NAMALWA (cell line): Measurements from ENCODE around the gene PRKAG2.

Experiments used
- DNase-seq: peaks from one replicate; pipeline ENCODE4 v3.0.0-alpha.2; 2015; ENCODE audit warnings: low spot score

PRKAG2 gene

GRCh38 chr7:151900986-151901621, 24.2 kb upstream of the PRKAG2 start:
- no peak for DNase-seq

- no peak for DNase-seq
Observed at GRCh38 chr7:151900591-151900985, 23.7 kb upstream of the PRKAG2 start.

DNA sequence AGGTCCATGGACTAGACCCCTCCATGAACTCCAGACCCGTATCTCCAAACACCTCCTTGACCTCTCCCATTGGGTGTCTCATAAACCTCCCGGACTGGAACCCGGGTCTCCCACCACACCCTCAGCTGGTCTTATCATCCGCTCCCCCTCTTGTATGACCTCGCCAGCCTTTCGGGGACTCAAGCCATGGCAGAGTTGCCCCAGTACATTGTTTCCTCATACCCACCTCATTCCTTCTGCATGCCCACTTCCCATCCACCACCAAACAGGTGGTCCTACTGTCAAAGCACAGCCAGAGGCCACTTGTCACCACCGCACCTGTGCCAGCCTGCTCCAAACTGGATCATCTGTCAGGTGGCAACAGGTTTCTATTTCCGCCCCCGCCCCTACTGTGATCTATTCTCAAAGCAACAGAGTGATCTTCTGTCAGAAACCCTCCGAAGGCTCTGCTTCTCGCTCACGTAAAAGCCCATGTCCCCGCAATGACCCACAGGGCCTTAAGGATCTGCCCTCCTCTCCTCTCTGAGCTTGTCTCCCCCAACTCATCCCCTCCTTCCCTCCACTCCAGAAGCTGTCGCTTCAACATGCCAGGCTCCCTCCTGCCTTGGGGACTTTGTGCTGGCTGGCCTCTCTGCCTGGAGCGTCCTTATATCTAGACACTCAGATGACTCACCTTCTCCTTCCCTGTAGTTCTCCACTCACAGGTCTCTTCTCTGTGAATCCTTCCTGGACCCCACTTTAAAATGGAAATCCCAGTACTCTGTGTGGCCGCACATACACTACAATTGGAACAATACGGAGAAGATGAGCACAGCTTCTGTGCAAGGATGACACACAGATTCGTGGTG, 22.8 kb upstream of the PRKAG2 start:
- no peak for DNase-seq

DNA sequence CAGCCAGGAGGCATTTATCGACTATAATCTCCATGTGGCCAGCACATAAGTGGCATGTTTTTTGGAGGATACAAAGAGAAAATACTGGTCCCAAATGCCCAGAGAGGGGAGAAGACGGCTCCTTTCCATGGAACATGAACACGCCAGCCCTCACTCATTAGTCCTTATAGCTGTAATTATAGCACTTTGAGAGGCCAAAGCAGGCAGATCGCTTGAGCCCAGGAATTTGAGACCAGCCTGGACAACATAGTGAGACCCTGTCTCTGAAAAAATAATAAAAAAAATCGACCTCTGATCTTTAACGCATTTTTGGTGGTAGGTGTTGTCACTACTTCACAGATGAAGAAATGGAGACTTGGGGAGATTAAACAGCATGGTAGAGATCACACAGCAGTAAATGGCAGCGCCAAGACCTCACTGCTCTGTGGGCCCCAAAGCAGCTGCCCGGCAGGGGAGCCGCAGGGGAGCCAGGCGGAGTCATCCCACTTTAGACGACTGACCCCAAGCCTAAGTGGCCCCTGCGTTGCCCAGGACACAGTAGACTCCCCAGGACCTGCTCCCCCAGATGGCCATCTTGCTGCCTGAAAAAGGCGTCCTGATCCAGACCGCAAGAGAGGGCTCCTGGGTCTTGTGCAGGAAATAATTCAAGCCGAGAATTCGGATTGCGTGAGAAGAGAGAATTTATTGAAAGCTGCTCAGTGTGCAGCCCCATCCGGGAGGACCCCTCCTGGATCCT, 21.2 kb upstream of the PRKAG2 start:
- DNase-seq, result no peak

DNA sequence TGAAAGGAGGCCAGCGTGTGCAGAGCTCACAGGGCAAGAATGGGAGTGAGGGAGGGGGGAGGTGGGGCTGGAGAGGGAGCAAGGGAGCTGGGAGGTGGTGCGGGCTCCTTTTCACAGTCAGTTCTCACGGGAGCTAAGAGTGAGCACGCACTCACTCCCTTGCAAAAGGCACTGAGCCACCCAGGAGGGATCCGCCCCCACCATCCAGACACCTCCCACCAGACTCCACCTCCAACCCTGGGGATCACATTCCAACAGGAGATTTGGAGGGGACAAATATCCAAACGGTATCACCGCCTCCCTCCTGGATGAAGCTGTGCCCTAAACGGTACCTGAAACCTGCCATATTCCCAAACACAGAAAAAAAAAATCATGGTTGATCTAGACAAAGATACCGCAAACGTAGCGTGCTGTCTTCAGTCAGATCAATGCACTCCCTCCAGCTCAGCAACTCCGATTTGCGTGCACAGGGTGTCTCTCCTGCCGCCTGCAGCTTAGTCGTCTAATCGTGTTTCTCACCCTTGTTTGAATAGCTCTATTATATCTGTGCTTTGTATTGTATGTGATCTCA, 20.3 kb upstream of the PRKAG2 start:
- no peak for DNase-seq

DNA sequence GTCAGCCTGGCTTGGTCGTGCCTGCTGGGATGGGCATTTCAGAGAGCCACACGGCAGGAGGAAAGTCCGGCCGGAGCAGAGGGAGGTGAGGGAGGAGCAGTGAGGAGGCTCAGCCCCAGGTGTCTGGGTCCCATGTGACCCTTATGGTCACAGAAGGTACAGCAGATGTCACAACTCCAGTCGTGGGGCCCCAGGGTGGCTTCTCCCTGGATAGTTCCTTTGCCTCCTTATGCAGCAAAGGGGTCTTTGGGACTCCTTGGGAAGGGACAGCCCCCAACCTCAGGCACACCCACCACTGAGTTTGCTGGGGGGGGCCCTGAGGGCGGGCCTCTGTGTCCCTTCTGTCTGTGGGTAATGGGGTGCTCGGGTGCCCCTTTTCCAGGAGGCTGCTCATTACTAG, 19.6 kb upstream of the PRKAG2 start:
- DNase-seq, result no peak

DNA sequence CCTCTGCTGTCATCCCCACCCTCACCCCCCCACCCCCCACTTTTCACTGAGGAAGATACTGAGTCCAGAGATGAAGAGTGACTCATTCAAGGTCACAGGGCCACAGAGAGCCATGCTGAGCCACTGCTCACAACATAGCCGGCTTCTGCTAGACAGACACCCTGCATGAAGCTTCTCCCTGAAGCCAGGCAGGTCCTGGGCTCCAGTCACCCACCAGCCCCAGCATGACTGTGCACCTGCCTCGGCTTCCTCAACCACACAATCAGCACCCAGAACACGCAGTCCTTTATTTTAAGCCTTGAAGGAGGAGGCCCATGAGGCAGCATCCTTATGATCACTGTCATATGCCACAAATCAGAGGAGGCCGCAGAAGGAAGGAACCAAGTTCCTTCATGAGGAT, 19.2 kb upstream of the PRKAG2 start:
- no peak for DNase-seq

GRCh38 chr7:151895631-151896031, 18.7 kb upstream of the PRKAG2 start:
- no peak for DNase-seq

DNA sequence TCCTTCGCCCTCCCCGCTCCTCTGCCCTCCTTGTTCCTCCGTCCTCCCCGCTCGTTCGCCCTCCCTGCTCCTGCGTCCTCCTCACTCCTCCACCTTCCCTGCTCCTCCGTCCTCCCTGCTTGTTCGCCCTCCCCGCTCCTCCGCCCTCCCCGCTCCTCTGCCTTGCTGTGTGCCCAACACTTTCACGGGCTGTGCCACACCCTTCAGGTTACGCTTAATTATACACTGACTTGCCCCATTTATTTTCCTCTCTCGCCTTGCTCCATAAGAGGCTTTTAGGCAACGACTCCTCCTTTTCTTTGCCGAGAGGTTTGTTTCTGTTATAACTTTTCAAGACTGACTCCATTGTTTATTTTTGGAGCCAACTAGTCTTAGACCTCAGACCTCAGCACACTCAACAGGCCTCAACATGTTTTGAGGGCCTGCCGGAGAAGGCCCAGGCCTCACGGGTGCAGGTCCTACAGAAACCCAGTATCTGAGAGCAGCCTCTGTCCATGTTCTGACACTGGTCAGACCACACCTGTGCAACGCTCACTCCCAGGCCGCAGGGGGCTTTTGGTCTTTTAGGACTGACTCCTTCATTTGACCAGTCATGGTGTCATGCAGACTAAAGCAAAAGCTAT, 18.2 kb upstream of the PRKAG2 start:
- no peak for DNase-seq

GRCh38 chr7:151894111-151895007, 17.4 kb upstream of the PRKAG2 start:
- DNase-seq, result no peak

DNA sequence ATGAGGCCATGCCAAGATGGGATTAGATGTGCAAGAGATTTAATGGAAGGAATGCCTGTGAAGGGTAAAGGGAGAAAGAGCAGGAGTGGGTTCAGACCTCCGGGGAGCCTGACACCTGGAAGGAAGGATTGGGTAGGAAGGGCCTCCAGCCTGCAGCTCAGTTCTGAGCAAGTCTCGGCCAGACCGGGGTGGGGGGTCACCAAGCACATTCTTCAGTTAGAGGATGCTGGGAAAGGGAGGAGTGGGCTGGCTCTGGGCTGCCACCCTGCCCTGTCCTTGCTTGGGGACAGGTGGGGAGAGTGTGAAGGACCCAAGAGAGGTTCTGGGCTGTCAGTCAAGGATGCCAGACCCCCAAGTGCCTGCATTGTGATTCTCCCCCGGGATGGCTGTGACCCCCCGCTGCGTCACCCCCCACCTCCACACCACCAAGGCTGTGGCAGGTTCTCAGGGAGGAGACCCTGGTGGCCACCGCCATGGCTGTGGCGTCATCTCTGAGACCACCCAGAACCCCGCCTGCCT, 16.5 kb upstream of the PRKAG2 start:
- DNase-seq, result no peak

- DNase-seq, result no peak
Observed at GRCh38 chr7:151891753-151892152, 14.8 kb upstream of the PRKAG2 start.

DNA sequence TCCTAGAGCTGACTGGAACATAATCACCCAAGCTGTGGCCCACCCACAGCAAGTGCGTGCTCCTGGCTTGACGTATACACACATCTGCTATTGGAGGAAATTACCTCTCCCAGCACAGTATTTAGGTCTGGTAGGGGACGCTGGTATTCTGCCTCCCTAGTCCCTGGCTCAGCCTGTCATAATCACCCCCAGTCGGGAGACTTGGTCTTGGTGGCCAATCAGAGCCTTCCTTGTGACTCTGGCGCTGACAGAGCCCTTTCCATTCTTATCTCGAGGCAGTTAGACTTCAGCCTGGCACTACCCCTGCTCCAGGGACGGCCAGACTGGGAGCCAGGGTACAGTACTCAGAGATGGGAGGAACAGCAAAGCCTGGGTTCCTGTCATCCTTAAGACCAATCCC, 14.3 kb upstream of the PRKAG2 start:
- no peak for DNase-seq

DNA sequence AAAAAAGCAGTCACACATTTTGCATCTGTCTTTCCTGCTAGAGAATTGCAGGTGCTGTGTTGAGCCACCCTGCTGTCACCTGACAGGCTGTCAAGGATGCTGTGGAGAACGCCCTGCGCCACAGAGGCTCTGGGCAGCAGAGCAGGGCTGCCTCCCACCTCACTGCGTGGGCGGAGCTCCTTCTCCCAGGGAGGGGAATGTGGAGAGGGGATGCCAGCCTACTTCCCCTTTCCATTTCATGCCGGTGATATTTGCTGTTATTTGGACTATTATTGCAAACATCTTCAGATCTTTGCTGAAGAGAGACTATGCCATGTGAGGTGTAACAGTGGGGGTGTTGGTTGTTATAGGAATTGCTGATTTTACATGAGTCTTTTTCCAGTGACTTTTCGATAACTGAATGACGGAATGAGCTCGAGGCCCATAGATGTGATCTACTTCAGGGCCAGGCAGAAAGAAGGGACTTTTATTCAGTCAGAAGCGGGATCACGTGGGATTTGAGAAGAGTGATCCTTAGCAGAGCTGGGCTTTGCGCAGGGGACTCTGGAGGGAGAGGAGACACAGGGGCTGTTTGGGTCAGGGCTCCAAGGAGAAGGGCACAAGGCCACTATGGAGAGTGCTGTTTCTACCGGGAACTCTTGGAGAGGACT, 13.6 kb upstream of the PRKAG2 start:
- no peak for DNase-seq

GRCh38 chr7:151889406-151890354, 12.8 kb upstream of the PRKAG2 start:
- no peak for DNase-seq

- DNase-seq, result no peak
Observed at GRCh38 chr7:151888079-151889067, 11.5 kb upstream of the PRKAG2 start.

- no peak for DNase-seq
Observed at GRCh38 chr7:151886783-151887182, 9.9 kb upstream of the PRKAG2 start.

GRCh38 chr7:151885202-151885580, 8.3 kb upstream of the PRKAG2 start:
- no peak for DNase-seq
